Activated CD8-positive, alpha-beta T cell treated with anti-CD3 and anti-CD28 coated beads, Interleukin-2, amount 10 ng/mL, durations not matched to agents 7 days and 5 days (primary cell): ENCODE results near the gene SAPCD1. TPM values are rescaled to one million over a fixed set of nuclear protein-coding genes. Genes with fewer than 3 reads are reported as not detected.
A peak's percentile ranks its signal among the peaks of the same experiment; 100 is the strongest.

ENCODE experiments used
- ATAC-seq: fragments of 150-1000 bp; cut with Tn5 transposase; one replicate; pipeline ENCODE4 v1.10.0; 2021; ENCODE audit warnings: moderate library complexity
- CTCF ChIA-PET: fragments of 350-600 bp; sonication (Branson Sonifier 250); formaldehyde crosslinking; loops from one replicate; lab custom pipeline; 2021; ENCODE audit warnings: antibody characterized with exemption; lab: Charles Lee
- POLR2A ChIA-PET: fragments of 350-600 bp; sonication (Branson Sonifier 250); formaldehyde crosslinking; loops from one replicate; lab custom pipeline; 2021; ENCODE audit warnings: antibody characterized with exemption; lab: Charles Lee
- DNase-seq: peaks from one replicate; pipeline ENCODE4 v3.0.0-alpha.2; 2020
- H3K27ac Mint-ChIP-seq: one replicate; pipeline ENCODE4 v1.8.0; 2021; ENCODE audit warnings: mild to moderate bottlenecking, mixed read lengths
- H3K27me3 Mint-ChIP-seq: one replicate; pipeline ENCODE4 v1.8.0; 2021; ENCODE audit warnings: low read depth, mixed read lengths
- H3K36me3 Mint-ChIP-seq: one replicate; pipeline ENCODE4 v1.8.0; 2021; ENCODE audit warnings: low read depth, mixed read lengths
- H3K4me1 Mint-ChIP-seq: one replicate; pipeline ENCODE4 v1.8.0; 2021; ENCODE audit warnings: low read depth, mixed read lengths
- H3K4me3 Mint-ChIP-seq: one replicate; pipeline ENCODE4 v1.8.0; 2021; ENCODE audit warnings: mild to moderate bottlenecking, mixed read lengths
- H3K9me3 Mint-ChIP-seq: one replicate; pipeline ENCODE4 v1.8.0; 2022; ENCODE audit warnings: mixed read lengths; ENCODE audit not compliant: insufficient read depth
- total RNA-seq, 2 experiments: library from RNA; stranded (reverse); gene quantifications; one replicate each; pipeline ENCODE4 v1.2.3, GENCODE V29; 2021

Gene SAPCD1
- 10 to 100 TPM; 14.3 to 15.4 TPM for total RNA-seq

- ATAC-seq, result no peak
- Mint-ChIP-seq H3K4me1 (peaks cover 12% of the 10 kb centered on the region), H3K27me3 (no peaks in the 10 kb centered on the region), H3K27ac (peak within 1 kb of the TSS; percentile 61), H3K4me3 (no peak within 1 kb of the TSS), H3K9me3 (no peaks in the 10 kb centered on the region), H3K36me3 (peaks cover 47% of the 10 kb centered on the region)
- CTCF ChIA-PET, result no interaction called here
- DNase-seq, result no peak
- POLR2A ChIA-PET, result no interaction called here
These were observed at the start of gene SAPCD1 for GRCh38 chr6:31762356-31762755. Gene SAPCD1 (plus strand): TSS chr6:31762656. CDS start chr6:31763055, 399 bp downstream.

GRCh38 chr6:31713465-31713864 is 49.0 kb upstream of the SAPCD1 start:
- ChIA-PET CTCF (interaction anchor here (0.7 to 3.0 kb wide), 7 partner anchors 9 to 94 kb away, joined by 3 to 8 read pairs (median 3); partner anchors contain the start of genes ABHD16A, DDAH2, LSM2 and MPIG6B), POLR2A (interaction anchor here (2.1 kb wide), 1 partner anchor 10 kb away, joined by 10 read pairs; the partner anchor contains the start of gene ABHD16A)
- Mint-ChIP-seq H3K4me1 (peaks cover 24% of the 10 kb centered on the region), H3K27me3 (peaks cover 10% of the 10 kb centered on the region), H3K27ac (no peak overlapping the region), H3K36me3 (no peaks in the 10 kb centered on the region), H3K4me3 (no peak overlapping the region), H3K9me3 (no peaks in the 10 kb centered on the region)
- ATAC-seq (no peak), DNase-seq (no peak)

- no peak for ATAC-seq
- Mint-ChIP-seq H3K36me3 (no peaks in the 10 kb centered on the region), H3K27me3 (peaks cover 10% of the 10 kb centered on the region), H3K4me3 (no peak overlapping the region), H3K9me3 (no peaks in the 10 kb centered on the region), H3K4me1 (peaks cover 24% of the 10 kb centered on the region), H3K27ac (no peak overlapping the region)
- DNase-seq, result no peak
- POLR2A ChIA-PET, result interaction anchor here (0.8 to 2.1 kb wide), 2 partner anchors 11 to 22 kb away, joined by 3 to 10 read pairs; partner anchors contain the start of genes ABHD16A and CLIC1
- CTCF ChIA-PET, result interaction anchor here (0.8 to 3.0 kb wide), 4 partner anchors 9 to 56 kb away, joined by 3 to 8 read pairs (median 3); partner anchors contain the start of genes DDAH2, MPIG6B and MSH5
These were observed 48.3 kb upstream of the SAPCD1 start for GRCh38 chr6:31713991-31714684.

GRCh38 chr6:31715022-31715958 is 47.2 kb upstream of the SAPCD1 start, which contains the start of gene LY6G6D:
Gene LY6G6D (plus strand): TSS chr6:31715348. CDS start chr6:31715356, 8 bp downstream.
- H3K27ac Mint-ChIP-seq, result no peak within 1 kb of the TSS

GRCh38 chr6:31717499-31718222 is 44.8 kb upstream of the SAPCD1 start:
- Mint-ChIP-seq H3K4me3 (no peak overlapping the region), H3K36me3 (no peaks in the 10 kb centered on the region), H3K27me3 (peaks cover 18% of the 10 kb centered on the region), H3K4me1 (peaks cover 6% of the 10 kb centered on the region), H3K9me3 (no peaks in the 10 kb centered on the region), H3K27ac (no peak overlapping the region)
- ATAC-seq (no peak), DNase-seq (no peak)
- POLR2A ChIA-PET, result interaction anchor here (0.6 kb wide), 1 partner anchor 8 kb away, joined by 4 read pairs; no protein-coding TSS in a partner anchor
- CTCF ChIA-PET, result no interaction called here

More at GRCh38 chr6:31715022-31715958, 47.2 kb upstream of the SAPCD1 start, which contains the start of gene LY6G6D:
- no peak within 1 kb of the TSS for H3K4me3 Mint-ChIP-seq
- ATAC-seq, result no peak
- no peaks in the 10 kb centered on the region for H3K9me3 Mint-ChIP-seq
- H3K36me3 Mint-ChIP-seq, result no peaks in the 10 kb centered on the region
- H3K4me1 Mint-ChIP-seq, result peaks cover 23% of the 10 kb centered on the region
- DNase-seq, result no peak
- ChIA-PET CTCF (interaction anchor here (1.3 to 3.0 kb wide), 2 partner anchors 14 to 34 kb away, joined by 3 to 8 read pairs; partner anchors contain the start of genes DDAH2 and LY6G5C), POLR2A (interaction anchor here (0.6 to 0.8 kb wide), 4 partner anchors 12 to 115 kb away, joined by 3 to 4 read pairs (median 3); partner anchors contain the start of genes ABHD16A, C6orf47 and CLIC1)
- peaks cover 11% of the 10 kb centered on the region for H3K27me3 Mint-ChIP-seq

GRCh38 chr6:31718265-31718664 is 44.2 kb upstream of the SAPCD1 start:
- CTCF ChIA-PET, result no interaction called here
- H3K36me3 Mint-ChIP-seq, result no peaks in the 10 kb centered on the region
- no peak overlapping the region for H3K27ac Mint-ChIP-seq
- DNase-seq (no peak), ATAC-seq (no peak)
- H3K27me3 Mint-ChIP-seq, result peaks cover 14% of the 10 kb centered on the region
- H3K4me1 Mint-ChIP-seq, result peaks cover 11% of the 10 kb centered on the region
- H3K4me3 Mint-ChIP-seq, result no peak overlapping the region
- POLR2A ChIA-PET, result no interaction called here
- no peaks in the 10 kb centered on the region for H3K9me3 Mint-ChIP-seq

- ATAC-seq (no peak), DNase-seq (no peak)
- Mint-ChIP-seq H3K4me1 (peaks cover 17% of the 10 kb centered on the region), H3K27me3 (peaks cover 12% of the 10 kb centered on the region), H3K9me3 (no peaks in the 10 kb centered on the region), H3K27ac (no peak overlapping the region), H3K36me3 (no peaks in the 10 kb centered on the region), H3K4me3 (no peak overlapping the region)
- ChIA-PET POLR2A (no interaction called here), CTCF (no interaction called here)
These were observed 43.5 kb upstream of the SAPCD1 start for GRCh38 chr6:31719001-31719400.

GRCh38 chr6:31720196-31720770 is 42.2 kb upstream of the SAPCD1 start:
- H3K27ac Mint-ChIP-seq, result no peak overlapping the region
- H3K4me3 Mint-ChIP-seq, result no peak overlapping the region
- CTCF ChIA-PET, result no interaction called here
- POLR2A ChIA-PET, result interaction anchor here (1.8 kb wide), 1 partner anchor 10 kb away, joined by 5 read pairs; no protein-coding TSS in a partner anchor
- no peak for DNase-seq
- peaks cover 15% of the 10 kb centered on the region for H3K4me1 Mint-ChIP-seq
- peaks cover 8% of the 10 kb centered on the region for H3K27me3 Mint-ChIP-seq
- H3K9me3 Mint-ChIP-seq, result no peaks in the 10 kb centered on the region
- no peak for ATAC-seq
- no peaks in the 10 kb centered on the region for H3K36me3 Mint-ChIP-seq

- CTCF ChIA-PET, result no interaction called here
These were observed 41.0 kb upstream of the SAPCD1 start, which contains the start of gene LY6G6C for GRCh38 chr6:31721351-31722020. Gene LY6G6C (minus strand): TSS chr6:31721746. CDS start chr6:31721679, 67 bp downstream.

GRCh38 chr6:31722173-31722572 is 40.3 kb upstream of the SAPCD1 start:
- DNase-seq, result no peak
- ChIA-PET CTCF (interaction anchor here (2.4 kb wide), 1 partner anchor 48 kb away, joined by 7 read pairs; no protein-coding TSS in a partner anchor), POLR2A (interaction anchor here (3.5 kb wide), 1 partner anchor 18 kb away, joined by 14 read pairs; the partner anchor contains the start of gene MSH5)
- H3K27ac Mint-ChIP-seq, result peak overlapping the region; percentile 40
- no peaks in the 10 kb centered on the region for H3K9me3 Mint-ChIP-seq
- H3K27me3 Mint-ChIP-seq, result peaks cover 8% of the 10 kb centered on the region
- H3K36me3 Mint-ChIP-seq, result peaks cover 14% of the 10 kb centered on the region
- ATAC-seq, result no peak
- peaks cover 32% of the 10 kb centered on the region for H3K4me1 Mint-ChIP-seq
- no peak overlapping the region for H3K4me3 Mint-ChIP-seq

More at GRCh38 chr6:31721351-31722020, 41.0 kb upstream of the SAPCD1 start, which contains the start of gene LY6G6C:
- ATAC-seq, result no peak
- DNase-seq, result no peak
- H3K36me3 Mint-ChIP-seq, result peaks cover 8% of the 10 kb centered on the region
- POLR2A ChIA-PET, result interaction anchor here (1.8 to 3.5 kb wide), 2 partner anchors 9 to 19 kb away, joined by 5 to 14 read pairs; partner anchors contain the start of gene MSH5
- H3K27ac Mint-ChIP-seq, result peak within 1 kb of the TSS; percentile 40
- peaks cover 8% of the 10 kb centered on the region for H3K27me3 Mint-ChIP-seq
- no peaks in the 10 kb centered on the region for H3K9me3 Mint-ChIP-seq
- peaks cover 25% of the 10 kb centered on the region for H3K4me1 Mint-ChIP-seq
- H3K4me3 Mint-ChIP-seq, result no peak within 1 kb of the TSS
